ELF-1 (cell line): Measurements from ENCODE around the gene VPS29.
"Not testable (repeated sequence)": the region's sequence is repeated elsewhere in the genome, so short reads cannot be mapped to it uniquely, and the experiment has no call there.

Experiments used
- DNase-seq: peaks from one replicate; pipeline ENCODE4 v3.0.0-alpha.2; 2016; ENCODE audit warnings: low read depth, low spot score

The VPS29 gene

DNA sequence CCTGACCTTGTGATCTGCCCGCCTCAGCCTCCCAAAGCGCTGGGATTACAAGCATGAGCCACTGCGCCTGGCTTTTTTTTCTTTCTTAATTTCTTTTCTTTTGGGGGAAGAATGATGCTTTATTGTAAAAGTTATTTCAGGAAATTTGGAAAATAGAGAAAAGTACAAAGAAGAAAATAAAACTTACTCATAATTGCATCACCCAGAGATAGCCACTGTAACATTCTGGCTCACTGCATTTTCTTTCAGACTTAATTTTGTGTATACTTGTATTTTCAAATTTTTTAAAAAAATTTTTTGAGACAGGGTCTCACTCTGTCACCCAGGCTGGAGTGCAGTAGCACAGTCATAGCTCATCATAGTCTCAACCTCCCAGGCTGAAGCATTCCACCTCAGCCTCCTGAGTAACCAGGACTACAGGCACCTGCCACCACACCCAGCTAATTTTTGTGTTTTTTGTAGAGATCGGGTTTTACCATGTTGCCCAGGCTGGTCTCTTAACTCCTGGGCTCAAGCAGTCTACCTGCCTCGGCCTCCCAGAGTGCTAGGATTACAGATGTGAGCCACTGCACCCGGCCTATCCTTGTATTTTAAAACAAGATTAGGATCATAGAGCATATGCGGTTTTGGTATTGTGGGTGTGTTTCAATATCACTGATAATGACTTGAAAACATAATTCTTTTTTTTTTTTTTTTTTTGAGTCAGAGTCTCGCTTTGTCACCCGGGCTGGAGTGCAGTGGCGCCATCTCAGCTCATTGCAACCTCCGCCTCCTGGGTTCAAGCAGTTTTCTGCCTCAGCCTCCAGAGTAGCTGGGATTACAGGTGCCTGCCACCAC, 19.2 kb upstream of the VPS29 start:
- DNase-seq: not testable (repeated sequence)

GRCh38 chr12:110518014-110518413, 16.1 kb upstream of the VPS29 start:
- DNase-seq: not testable (repeated sequence)

DNA sequence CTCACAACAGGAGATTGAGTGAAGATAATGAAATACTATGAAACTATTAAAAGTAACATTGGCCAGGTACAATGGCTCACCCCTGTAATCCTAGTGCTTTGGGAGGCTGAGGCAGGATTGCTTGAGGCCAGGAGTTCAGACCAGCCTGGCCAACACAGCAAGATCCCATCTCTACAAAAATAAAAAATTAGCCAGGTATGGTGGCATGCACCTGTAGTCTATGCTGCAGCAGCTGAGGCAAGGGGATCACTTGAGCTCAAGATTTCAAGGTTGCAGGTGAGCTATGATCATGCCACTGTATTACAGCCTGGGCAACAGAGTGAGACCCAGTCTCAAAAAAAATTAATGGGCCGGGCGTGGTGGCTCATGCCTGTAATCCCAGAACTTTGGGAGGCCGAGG, 15.1 kb upstream of the VPS29 start:
- DNase-seq: no peak

- DNase-seq: no peak
Measured at GRCh38 chr12:110514363-110514762, 12.5 kb upstream of the VPS29 start.

DNA sequence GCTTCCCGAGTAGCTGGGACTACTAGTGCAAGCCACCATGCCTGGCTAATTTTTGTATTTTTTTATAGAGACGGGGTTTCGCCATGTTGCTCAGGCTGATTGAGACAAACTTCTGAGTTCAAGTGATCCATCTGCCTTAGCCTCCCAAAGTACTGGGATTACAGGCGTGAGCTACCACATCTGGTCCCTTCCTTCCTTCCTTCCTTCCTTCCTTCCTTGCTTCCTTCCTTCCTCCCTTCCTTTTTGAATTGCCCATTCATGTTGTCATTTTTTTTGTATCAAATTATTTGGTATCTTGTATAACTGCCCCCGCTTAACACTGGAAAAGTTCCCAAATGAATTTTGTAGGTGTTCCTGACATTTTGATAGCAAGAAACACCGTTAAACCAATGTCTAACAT, 11.9 kb upstream of the VPS29 start:
- DNase-seq: no peak

DNA sequence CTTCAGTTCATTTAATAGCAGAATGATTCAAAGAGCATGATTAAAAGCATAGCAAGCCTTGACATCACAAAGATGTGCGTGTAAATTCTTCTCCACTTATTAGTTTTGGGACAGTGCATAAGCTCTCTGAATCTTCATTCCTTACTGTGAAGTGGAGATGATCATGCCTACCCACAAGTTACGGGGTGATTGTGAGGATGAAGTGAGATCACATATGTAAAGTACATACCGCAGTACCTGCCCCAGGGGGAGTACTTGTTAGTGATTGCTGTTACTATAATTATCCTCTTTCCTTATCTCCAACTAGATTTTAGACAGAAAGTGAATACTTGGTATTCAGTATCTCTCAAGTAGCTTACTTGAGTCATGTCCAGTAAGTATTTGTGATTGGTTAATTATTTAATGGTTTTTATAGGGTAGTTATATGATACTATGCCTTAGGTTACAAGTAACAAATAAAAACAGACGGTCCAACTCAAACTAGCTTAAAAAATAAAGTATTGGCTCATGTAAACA, 6.2 kb upstream of the VPS29 start:
- DNase-seq: no peak

- DNase-seq: no peak
Measured at GRCh38 chr12:110505332-110505731, 3.4 kb upstream of the VPS29 start.

DNA sequence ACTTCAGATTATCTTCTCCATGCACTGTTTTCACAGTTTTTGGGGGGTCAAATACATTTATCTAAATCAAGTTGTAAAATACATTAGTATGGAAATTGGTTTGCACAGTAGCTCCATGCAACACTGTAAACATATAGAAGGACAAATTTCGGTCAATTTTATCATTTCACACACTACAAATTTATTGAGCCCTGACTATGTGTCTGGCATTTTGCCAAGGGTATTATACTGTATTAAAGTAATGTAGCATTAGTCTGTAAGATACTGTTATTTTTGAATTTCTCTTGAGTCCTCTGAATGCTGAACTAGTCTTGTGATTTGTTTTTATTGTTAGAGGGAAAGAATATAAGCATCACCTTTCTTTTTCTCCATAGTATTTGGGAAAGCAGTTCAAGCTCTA, 1.5 kb upstream of the VPS29 start:
- no peak for DNase-seq

DNA sequence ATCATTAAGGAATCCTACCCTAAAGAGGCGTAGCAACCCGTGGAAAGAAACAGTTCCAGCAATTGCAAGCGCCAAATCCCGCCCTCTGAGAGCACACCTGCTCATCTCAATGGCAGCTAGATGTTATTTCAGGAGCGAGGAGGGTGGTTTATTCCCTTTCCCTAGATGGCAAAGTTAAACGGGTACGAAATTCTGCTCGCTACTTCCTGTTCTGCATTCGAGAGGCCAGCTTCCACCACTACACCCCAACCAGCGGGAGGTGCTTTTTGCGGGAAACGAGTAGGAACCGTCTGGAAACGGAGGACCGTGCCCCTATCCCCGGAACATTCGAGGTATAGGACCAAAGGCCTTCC, 536 bp downstream of the VPS29 start:
- no peak for DNase-seq

GRCh38 chr12:110498984-110499706, 2.8 kb downstream of the VPS29 start:
- no peak for DNase-seq

DNA sequence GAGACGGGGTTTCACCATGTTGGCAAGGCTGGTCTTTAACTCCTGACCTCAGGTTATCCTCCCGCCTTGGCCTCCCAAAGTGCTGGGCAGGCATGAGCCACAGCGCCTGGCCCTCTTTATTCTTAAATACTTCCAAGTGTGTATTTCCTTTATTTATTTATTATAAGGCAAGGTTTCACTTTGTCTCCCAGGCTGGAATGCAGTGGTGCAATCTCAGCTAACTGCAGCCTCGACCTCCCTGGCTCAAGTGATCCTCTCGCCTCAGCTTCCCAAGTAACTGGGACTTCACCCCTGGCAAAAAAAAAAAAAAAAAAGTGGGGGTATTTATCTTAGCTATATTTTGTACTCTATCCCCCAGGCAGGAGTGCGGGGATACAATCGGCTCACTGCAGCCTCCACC, 26.5 kb downstream of the VPS29 start:
- no peak for DNase-seq

GRCh38 chr12:110468214-110469048, 33.5 kb downstream of the VPS29 start, which contains the start of the genes FAM216A and GPN3:
Gene FAM216A, plus strand, starts transcription at chr12:110468845. Its CDS starts 31 bp downstream, at chr12:110468876.
Gene GPN3, minus strand, starts transcription at chr12:110468257. Its CDS starts 54 bp downstream, at chr12:110468203.
- DNase-seq: peak; percentile 99

- no peak for DNase-seq
Measured at GRCh38 chr12:110467847-110468213, 34.1 kb downstream of the VPS29 start.

GRCh38 chr12:110466791-110467190, 35.1 kb downstream of the VPS29 start:
- peak; percentile 5 for DNase-seq

- DNase-seq: not testable (repeated sequence)
Measured at GRCh38 chr12:110465765-110466164, 36.1 kb downstream of the VPS29 start.

DNA sequence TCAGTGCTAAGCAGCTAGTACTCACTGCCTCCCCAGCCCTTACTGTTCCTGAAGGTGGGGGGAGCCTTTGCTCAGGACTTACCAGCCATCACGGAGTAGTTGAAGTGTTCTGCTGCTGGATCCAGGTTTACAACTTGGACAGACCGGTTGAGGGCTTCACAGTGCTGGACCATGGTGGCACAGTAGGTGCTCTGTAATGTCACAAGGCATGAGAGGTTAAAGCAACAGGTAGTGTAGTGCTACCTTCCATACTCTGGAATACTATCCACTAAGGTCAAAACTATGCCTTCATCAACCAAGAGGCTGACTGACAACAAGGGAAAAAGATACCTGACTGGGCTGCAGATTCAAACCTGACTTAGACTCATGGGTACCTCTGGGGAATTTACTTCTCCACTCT, 36.9 kb downstream of the VPS29 start:
- DNase-seq: no peak

DNA sequence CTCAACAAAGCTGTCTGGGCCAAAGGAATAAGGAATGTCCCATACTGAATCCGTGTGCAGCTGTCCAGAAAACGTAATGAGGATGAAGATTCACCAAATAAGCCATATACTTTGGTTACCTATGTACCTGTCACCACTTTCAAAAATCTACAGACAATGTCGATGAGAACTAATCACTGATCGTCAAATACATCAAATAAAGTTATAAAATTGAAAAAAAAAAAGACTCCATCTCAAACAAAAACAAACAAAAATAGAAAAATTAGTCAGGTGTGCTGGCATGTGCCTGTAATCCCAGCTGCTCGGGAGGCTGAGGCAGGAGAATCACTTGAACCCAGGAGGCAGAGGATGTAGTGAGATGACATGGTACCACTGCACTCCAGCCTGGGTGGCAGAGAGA, 40.7 kb downstream of the VPS29 start:
- DNase-seq: not testable (repeated sequence)

DNA sequence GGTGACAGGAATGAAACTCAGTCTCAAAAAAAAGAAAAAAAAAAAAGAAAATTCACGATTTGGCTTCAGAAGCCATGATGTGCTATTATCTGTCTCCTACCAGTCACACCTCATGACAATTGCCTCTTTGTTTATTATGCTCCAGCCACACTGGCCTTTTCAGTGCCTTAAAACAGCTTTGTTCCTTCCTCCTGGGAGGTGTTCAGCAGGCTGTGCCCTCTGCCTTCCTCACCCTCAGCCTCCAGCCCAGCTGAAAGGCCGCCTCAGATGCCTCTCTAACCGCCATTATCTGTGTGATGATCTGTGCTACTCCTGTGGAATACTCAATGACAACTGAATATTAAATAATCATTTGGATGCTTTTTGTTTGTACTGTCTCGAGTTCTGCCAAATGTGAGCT, 43.2 kb downstream of the VPS29 start:
- DNase-seq: no peak

GRCh38 chr12:110453569-110454296, 48.2 kb downstream of the VPS29 start:
- DNase-seq: no peak

- DNase-seq: no peak
Measured at GRCh38 chr12:110451263-110451662, 50.6 kb downstream of the VPS29 start.
